K562 (cell line): ENCODE data around the gene NUP50. TPM values are rescaled to one million over a fixed set of nuclear protein-coding genes. Genes with fewer than 3 reads are reported as not detected.

Experiments used
- BCLAF1 ChIP-seq, 2 experiments: fragments of 450-650 bp in 1 of 2; IDR thresholded peaks; 2 replicates each; pipeline ENCODE4 v1.6.1; 2011 to 2017; ENCODE audit warnings: low read depth in 2 of 2, antibody characterized with exemption in 1 of 2, borderline replicate concordance in 1 of 2, low read length in 1 of 2, mild to moderate bottlenecking in 1 of 2, mixed read lengths in 1 of 2; ENCODE audit not compliant: control insufficient read depth in 1 of 2
- NFIX ChIP-seq: fragments of 250-450 bp; sonication (Bioruptor Pico); IDR thresholded peaks from 2 replicates; pipeline ENCODE4 v1.4.0; 2020; ENCODE audit warnings: low read depth, mild to moderate bottlenecking, moderate library complexity
- TSC22D4 ChIP-seq: fragments of 450-650 bp; IDR thresholded peaks from 2 replicates; pipeline ENCODE4 v1.6.1; 2016; ENCODE audit warnings: missing genetic modification characterization, missing biosample characterization, control low read depth
- ZNF121 ChIP-seq: sonication (generic); formaldehyde crosslinking; conservative IDR thresholded peaks from 2 replicates; pipeline ENCODE4 v1.8.0; 2022; ENCODE audit warnings: missing genetic modification reagents
- ZNF407 ChIP-seq: fragments of 450-650 bp; IDR thresholded peaks from 2 replicates; pipeline ENCODE4 v1.6.1; 2016; ENCODE audit warnings: low read depth
- polyA plus RNA-seq, 8 experiments: library from polyadenylated mRNA; depleted of rRNA in 4 of 8; stranded (reverse) in 5 of 8; unstranded in 3 of 8; fragments of >200 nt; fragmentation: Nextera tagmentation in 2 of 8; fragmentation: Illumina TruSeq in 1 of 8; extraction: Ambion mirVana in 2 of 8; extraction: Trizol in 1 of 8; gene quantifications; 2 replicates each; pipeline versions ENCODE4 v1.2.1 to v1.2.3, GENCODE V29; 2011 to 2014; ENCODE audit warnings: inconsistent platforms in 1 of 8, missing spikeins in 1 of 8
- total RNA-seq, 7 experiments: library from RNA; depleted of rRNA in 6 of 7; stranded (reverse); fragments of >200 nt in 6 of 7; fragmentation: Illumina TruSeq in 2 of 7; extraction: Trizol in 2 of 7; gene quantifications; 2 replicates each; pipeline versions ENCODE4 v1.2.1 to v1.2.3, GENCODE V29; 2011 to 2021; ENCODE audit warnings: low replicate concordance in 1 of 7

The NUP50 gene
- total and polyA plus RNA-seq, 9 of the 15 experiments (the other 6 are each of a cell fraction or from before 2014, with no cell fraction given) = 23.8 to 83.7 (median 55.3) TPM

- TF ChIP-seq BCLAF1 (IDR thresholded peaks at IDR 0.05; ENCODE audit: borderline replicate concordance in 1 of 2, control insufficient read depth in 1 of 2, low read depth in 2 of 2, low read length in 1 of 2) = no peak
- no peak for TF ChIP-seq TSC22D4 (tag)
- no peak for TF ChIP-seq ZNF121 (CRISPR knock-in tag)
- TF ChIP-seq ZNF407 = no peak
- no peak for TF ChIP-seq NFIX (CRISPR knock-in tag)
These were observed 54.1 kb downstream of the NUP50 start (continued) for GRCh38 chr22:45217806-45218205.
